Loucy (cell line): Measurements from ENCODE around the gene RPL12.

ENCODE experiments used
- EZH2phosphoT487 ChIP-seq: fragments of 200-600 bp; IDR thresholded peaks from 2 replicates; pipeline ENCODE4 v1.6.1; 2018; ENCODE audit warnings: antibody characterized with exemption, mild to moderate bottlenecking, moderate library complexity, borderline replicate concordance
- TF ChIP-seq, protein P1 (sequence below): fragments of 200-600 bp; sonication (generic); conservative IDR thresholded peaks from 2 replicates; pipeline ENCODE4 v1.5.1; 2014; ENCODE audit warnings: mild to moderate bottlenecking, antibody characterized with exemption, low read length

DNA sequence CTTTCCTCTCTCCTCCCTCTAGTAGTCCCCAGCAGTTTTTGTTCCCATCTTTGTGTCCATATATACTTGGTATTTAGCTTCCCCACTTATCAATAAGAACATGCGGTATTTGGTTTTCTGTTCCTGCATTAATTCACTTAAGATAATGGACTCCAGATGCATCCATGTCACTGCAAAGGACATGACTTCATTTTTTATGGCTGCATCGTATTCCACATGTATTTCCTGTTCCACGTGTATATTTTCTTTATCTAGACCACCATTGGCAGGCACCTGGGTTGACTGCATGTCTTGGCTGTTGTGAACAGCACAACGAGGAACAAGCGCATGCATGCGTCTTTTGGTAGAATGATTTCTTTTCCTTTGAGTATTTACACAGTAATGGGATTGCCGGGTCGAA is 20.8 kb downstream of the RPL12 start:
- TF ChIP-seq, protein P1, sequence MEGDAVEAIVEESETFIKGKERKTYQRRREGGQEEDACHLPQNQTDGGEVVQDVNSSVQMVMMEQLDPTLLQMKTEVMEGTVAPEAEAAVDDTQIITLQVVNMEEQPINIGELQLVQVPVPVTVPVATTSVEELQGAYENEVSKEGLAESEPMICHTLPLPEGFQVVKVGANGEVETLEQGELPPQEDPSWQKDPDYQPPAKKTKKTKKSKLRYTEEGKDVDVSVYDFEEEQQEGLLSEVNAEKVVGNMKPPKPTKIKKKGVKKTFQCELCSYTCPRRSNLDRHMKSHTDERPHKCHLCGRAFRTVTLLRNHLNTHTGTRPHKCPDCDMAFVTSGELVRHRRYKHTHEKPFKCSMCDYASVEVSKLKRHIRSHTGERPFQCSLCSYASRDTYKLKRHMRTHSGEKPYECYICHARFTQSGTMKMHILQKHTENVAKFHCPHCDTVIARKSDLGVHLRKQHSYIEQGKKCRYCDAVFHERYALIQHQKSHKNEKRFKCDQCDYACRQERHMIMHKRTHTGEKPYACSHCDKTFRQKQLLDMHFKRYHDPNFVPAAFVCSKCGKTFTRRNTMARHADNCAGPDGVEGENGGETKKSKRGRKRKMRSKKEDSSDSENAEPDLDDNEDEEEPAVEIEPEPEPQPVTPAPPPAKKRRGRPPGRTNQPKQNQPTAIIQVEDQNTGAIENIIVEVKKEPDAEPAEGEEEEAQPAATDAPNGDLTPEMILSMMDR: no peak
- TF ChIP-seq EZH2phosphoT487: no peak
